Measurements from ENCODE around the gene GLYATL1.

- TF ChIP-seq NFE2 (CRISPR knock-in tag; IDR thresholded peaks at IDR 0.05) (no peak), NR1H2 (CRISPR knock-in tag; IDR thresholded peaks at IDR 0.05; ENCODE audit: borderline replicate concordance, low read depth) (no peak), ZNF317 (CRISPR knock-in tag; IDR thresholded peaks at IDR 0.05) (no peak), ZBTB21 (CRISPR knock-in tag; IDR thresholded peaks at IDR 0.05) (no peak), POLR2A (IDR thresholded peaks at IDR 0.05; ENCODE audit: insufficient read depth in 1 of 2, low read depth in 2 of 2, low read length in 2 of 2) (no peak), CTCF (CRISPR knock-in tag; IDR thresholded peaks at IDR 0.05) (no peak), MAFK (conservative IDR thresholded peaks at IDR 0.05 in 1 of 2, IDR thresholded peaks at IDR 0.05 in 1 of 2; ENCODE audit: low read length in 2 of 2) (no peak), NR2F1 (CRISPR knock-in tag; IDR thresholded peaks at IDR 0.05) (no peak), MED13 (CRISPR knock-in tag; IDR thresholded peaks at IDR 0.05) (no peak), CENPBD1 (CRISPR knock-in tag; IDR thresholded peaks at IDR 0.05; ENCODE audit: borderline replicate concordance, low read depth) (no peak), ZNF713 (CRISPR knock-in tag; IDR thresholded peaks at IDR 0.05) (no peak)
Measured at GRCh38 chr11:58998480-58999290, 59.4 kb downstream of the GLYATL1 start.
